HG03045 (cell line): ENCODE results near the gene SH2D3A.
"Not testable (repeated sequence)": the region's sequence is repeated elsewhere in the genome, so short reads cannot be mapped to it uniquely, and the experiment has no call there.

ENCODE experiments used
- ATAC-seq: cut with Tn5 transposase; IDR thresholded peaks from one replicate; pipeline ENCODE4 v1.9.1; 2021; ENCODE audit warnings: mild to moderate bottlenecking, moderate library complexity; ENCODE audit not compliant: unreplicated experiment

The SH2D3A gene

GRCh38 chr19:6762253-6762797 is 4.9 kb downstream of the SH2D3A start:
- ATAC-seq = not testable (repeated sequence)

GRCh38 chr19:6761053-6761676 is 6.1 kb downstream of the SH2D3A start:
- no peak for ATAC-seq

GRCh38 chr19:6760606-6761005 is 6.6 kb downstream of the SH2D3A start:
- no peak for ATAC-seq

- ATAC-seq = no peak
These were observed 12.4 kb downstream of the SH2D3A start for GRCh38 chr19:6754653-6755463.

- ATAC-seq = no peak
These were observed 13.1 kb downstream of the SH2D3A start for GRCh38 chr19:6754136-6754535.

- ATAC-seq = peak; percentile 70
These were observed 13.8 kb downstream of the SH2D3A start for GRCh38 chr19:6753178-6754031.

GRCh38 chr19:6752256-6753177 is 14.7 kb downstream of the SH2D3A start:
- no peak for ATAC-seq

- ATAC-seq = no peak
These were observed 16.0 kb downstream of the SH2D3A start for GRCh38 chr19:6751189-6751588.

GRCh38 chr19:6750062-6750461 is 17.2 kb downstream of the SH2D3A start:
- ATAC-seq = no peak

- ATAC-seq = not testable (repeated sequence)
These were observed 18.7 kb downstream of the SH2D3A start for GRCh38 chr19:6748543-6748942.

GRCh38 chr19:6745965-6746364 is 21.3 kb downstream of the SH2D3A start:
- ATAC-seq = no peak

GRCh38 chr19:6744381-6745301 is 22.6 kb downstream of the SH2D3A start:
- ATAC-seq = no peak

GRCh38 chr19:6743714-6744380 is 23.4 kb downstream of the SH2D3A start:
- ATAC-seq = no peak

GRCh38 chr19:6743066-6743465 is 24.2 kb downstream of the SH2D3A start:
- ATAC-seq = no peak

- no peak for ATAC-seq
These were observed 26.5 kb downstream of the SH2D3A start for GRCh38 chr19:6740589-6741343.

GRCh38 chr19:6739883-6740588 is 27.2 kb downstream of the SH2D3A start:
- no peak for ATAC-seq

- ATAC-seq = no peak
These were observed 27.8 kb downstream of the SH2D3A start, which contains the start of gene TRIP10 for GRCh38 chr19:6739390-6739882. Gene TRIP10, plus strand, starts transcription at chr19:6739680. Its CDS starts 82 bp downstream, at chr19:6739762.
